Keratinocyte (primary cell): Measurements from ENCODE around the gene CFAP100. TPM values are rescaled to one million over a fixed set of nuclear protein-coding genes. Genes with fewer than 3 reads are reported as not detected.

Experiments used
- DNase-seq: peaks from one replicate; pipeline ENCODE4 v3.0.0-alpha.2; 2011; ENCODE audit warnings: low read depth, missing footprints, low spot score
- FAIRE-seq: peaks from 2 replicates; lab custom pipeline; 2011; peaks lifted over from hg19 to GRCh38; lab: Jason Lieb, UNC
- H2AFZ ChIP-seq: 2 replicates; pipeline ENCODE4 v1.6.0; 2012; ENCODE audit warnings: low read length, control low read depth, inconsistent platforms; ENCODE audit not compliant: control insufficient read depth
- H3K27ac ChIP-seq: 2 replicates; pipeline ENCODE4 v1.5.1; 2011; ENCODE audit warnings: low read length; ENCODE audit not compliant: control insufficient read depth, insufficient read depth
- H3K27me3 ChIP-seq: 3 replicates; pipeline ENCODE4 v1.6.0; 2011; ENCODE audit warnings: low read length; ENCODE audit not compliant: control insufficient read depth, insufficient read depth; ENCODE audit errors: extremely low read depth
- H3K36me3 ChIP-seq, 2 experiments: 2 replicates in 1 of 2; 3 replicates in 1 of 2; pipeline ENCODE4 v1.5.1; 2011; ENCODE audit warnings: low read length in 2 of 2, mild to moderate bottlenecking in 1 of 2; ENCODE audit not compliant: control insufficient read depth in 2 of 2, insufficient read depth in 2 of 2; ENCODE audit errors: extremely low read depth in 1 of 2
- H3K4me1 ChIP-seq: 3 replicates; pipeline ENCODE4 v1.5.1; 2011; ENCODE audit warnings: low read length; ENCODE audit not compliant: control insufficient read depth, insufficient read depth; ENCODE audit errors: extremely low read depth
- H3K4me2 ChIP-seq: 3 replicates; pipeline ENCODE4 v1.6.0; 2011; ENCODE audit warnings: low read depth, low read length; ENCODE audit not compliant: control insufficient read depth, insufficient read depth; ENCODE audit errors: extremely low read depth
- H3K4me3 ChIP-seq, 3 experiments: fragments of 200-600 bp in 1 of 3; sonication (generic) in 1 of 3; 2 replicates in 2 of 3; 3 replicates in 1 of 3; pipeline ENCODE4 v1.5.1; 2011 to 2016; ENCODE audit warnings: low read length in 3 of 3, mild to moderate bottlenecking in 3 of 3, control low read depth in 2 of 3, inconsistent platforms in 1 of 3, low read depth in 1 of 3, mixed read lengths in 1 of 3, mixed run types in 1 of 3, moderate library complexity in 1 of 3; ENCODE audit not compliant: control insufficient read depth in 2 of 3, insufficient read depth in 2 of 3; ENCODE audit errors: extremely low read depth in 1 of 3
- H3K79me2 ChIP-seq: 2 replicates; pipeline ENCODE4 v1.6.0; 2012; ENCODE audit warnings: low read length; ENCODE audit not compliant: control insufficient read depth, insufficient read depth
- H3K9ac ChIP-seq: 3 replicates; pipeline ENCODE4 v1.6.0; 2011; ENCODE audit warnings: low read length; ENCODE audit not compliant: control insufficient read depth, insufficient read depth; ENCODE audit errors: extremely low read depth
- H3K9me1 ChIP-seq: 3 replicates; pipeline ENCODE4 v1.6.0; 2011; ENCODE audit warnings: low read length; ENCODE audit not compliant: control insufficient read depth, insufficient read depth; ENCODE audit errors: extremely low read depth
- H3K9me3 ChIP-seq: 2 replicates; pipeline ENCODE4 v1.5.1; 2012; ENCODE audit warnings: low read depth, low read length; ENCODE audit not compliant: control insufficient read depth
- H4K20me1 ChIP-seq: 3 replicates; pipeline ENCODE4 v1.6.0; 2011; ENCODE audit warnings: low read length; ENCODE audit not compliant: control insufficient read depth, insufficient read depth; ENCODE audit errors: extremely low read depth
- EZH2 ChIP-seq: IDR thresholded peaks from one replicate; pipeline ENCODE4 v1.6.1; 2012; ENCODE audit warnings: inconsistent platforms, mild to moderate bottlenecking, low read length, moderate library complexity
- dilution Hi-C: fragments of 300-500 bp; cut with MboI; formaldehyde crosslinking; loops from one replicate; pipeline ENCODE4 v1.7.0; 2020; ENCODE audit warnings: low sequenced_read_pairs; ENCODE audit not compliant: extremely low pct_ligation_motif_present
- polyA plus RNA-seq, 5 experiments: library from polyadenylated mRNA; depleted of rRNA in 3 of 5; stranded (reverse) in 3 of 5; stranded (forward) in 1 of 5; unstranded in 1 of 5; fragments of >200 nt; gene quantifications; 1 replicate in 1 of 5; 2 replicates in 3 of 5; 3 replicates in 1 of 5; pipeline versions ENCODE4 v1.2.1 to v1.2.3, GENCODE V29; 2011 to 2012; ENCODE audit warnings: missing spikeins in 2 of 5, low read depth in 1 of 5, low replicate concordance in 1 of 5
- TF ChIP-seq, protein P1 (sequence below), 3 experiments: IDR thresholded peaks in 1 of 3; conservative IDR thresholded peaks in 1 of 3; optimal IDR thresholded peaks in 1 of 3; 2 replicates in 2 of 3; 3 replicates in 1 of 3; pipeline versions ENCODE3 to v1.5.1; 2011; ENCODE audit warnings: low read length in 3 of 3, mild to moderate bottlenecking in 3 of 3, moderate library complexity in 2 of 3, control low read depth in 1 of 3, inconsistent platforms in 1 of 3; ENCODE audit not compliant: insufficient read depth in 2 of 3; ENCODE audit errors: extremely low read depth in 1 of 3

The CFAP100 gene
- polyA plus RNA-seq, 1 donor (not counting 4 experiments of a cell fraction or from before 2014, with no cell fraction given) = not detected

DNA sequence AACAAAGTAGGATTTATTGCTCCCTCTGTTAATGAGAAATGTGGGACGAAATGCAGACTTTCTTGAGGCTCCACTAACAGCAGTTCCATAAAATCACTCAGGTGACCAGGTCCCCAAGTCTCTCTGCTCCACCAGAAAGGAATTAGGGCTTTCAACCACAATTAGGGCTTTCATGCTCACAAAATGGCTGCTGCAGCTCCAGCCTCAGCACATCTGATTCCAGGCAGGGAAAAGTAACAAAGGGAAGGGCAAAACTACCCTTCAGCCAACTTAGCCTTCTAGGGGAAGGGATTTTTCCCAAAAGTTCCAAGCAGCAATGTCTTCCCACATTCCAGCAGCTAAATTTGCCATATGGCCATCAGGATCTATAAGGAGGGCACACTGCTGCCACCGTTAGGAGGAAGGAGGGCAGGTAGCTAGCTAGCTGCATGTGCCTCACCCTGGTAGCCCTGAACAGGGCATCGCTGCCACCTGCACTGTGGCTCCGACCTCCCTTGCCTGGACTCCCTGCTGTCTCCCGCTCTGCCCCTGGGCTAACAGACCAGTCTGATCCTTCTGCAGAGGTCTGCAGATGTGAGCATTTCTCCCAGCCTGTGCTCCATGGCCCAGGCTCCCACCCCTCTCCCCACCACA, 12.8 kb downstream of the CFAP100 start:
- peaks cover 15% of the 10 kb centered on the region for H3K27me3 ChIP-seq
- H3K9ac ChIP-seq = no peak overlapping the region
- no peak for FAIRE-seq
- H3K27ac ChIP-seq = no peak overlapping the region
- no peaks in the 10 kb centered on the region for H3K36me3 ChIP-seq
- no peak for DNase-seq
- no peaks in the 10 kb centered on the region for H3K9me1 ChIP-seq
- no peaks in the 10 kb centered on the region for H3K4me1 ChIP-seq
- H3K9me3 ChIP-seq = no peaks in the 10 kb centered on the region
- H3K4me3 ChIP-seq = no peak overlapping the region
- dilution Hi-C loops = no loop called here
- H4K20me1 ChIP-seq = no peaks in the 10 kb centered on the region
- TF ChIP-seq EZH2 = no peak
- TF ChIP-seq, protein P1, sequence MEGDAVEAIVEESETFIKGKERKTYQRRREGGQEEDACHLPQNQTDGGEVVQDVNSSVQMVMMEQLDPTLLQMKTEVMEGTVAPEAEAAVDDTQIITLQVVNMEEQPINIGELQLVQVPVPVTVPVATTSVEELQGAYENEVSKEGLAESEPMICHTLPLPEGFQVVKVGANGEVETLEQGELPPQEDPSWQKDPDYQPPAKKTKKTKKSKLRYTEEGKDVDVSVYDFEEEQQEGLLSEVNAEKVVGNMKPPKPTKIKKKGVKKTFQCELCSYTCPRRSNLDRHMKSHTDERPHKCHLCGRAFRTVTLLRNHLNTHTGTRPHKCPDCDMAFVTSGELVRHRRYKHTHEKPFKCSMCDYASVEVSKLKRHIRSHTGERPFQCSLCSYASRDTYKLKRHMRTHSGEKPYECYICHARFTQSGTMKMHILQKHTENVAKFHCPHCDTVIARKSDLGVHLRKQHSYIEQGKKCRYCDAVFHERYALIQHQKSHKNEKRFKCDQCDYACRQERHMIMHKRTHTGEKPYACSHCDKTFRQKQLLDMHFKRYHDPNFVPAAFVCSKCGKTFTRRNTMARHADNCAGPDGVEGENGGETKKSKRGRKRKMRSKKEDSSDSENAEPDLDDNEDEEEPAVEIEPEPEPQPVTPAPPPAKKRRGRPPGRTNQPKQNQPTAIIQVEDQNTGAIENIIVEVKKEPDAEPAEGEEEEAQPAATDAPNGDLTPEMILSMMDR (optimal IDR thresholded peaks at IDR 0.05 in 1 of 3, IDR thresholded peaks at IDR 0.05 in 1 of 3, conservative IDR thresholded peaks at IDR 0.05 in 1 of 3; ENCODE audit: extremely low read depth in 1 of 3, insufficient read depth in 2 of 3, low read length in 3 of 3) = peak in 1 of 3 experiments; percentile 41
- H3K79me2 ChIP-seq = no peaks in the 10 kb centered on the region
- H3K4me2 ChIP-seq = no peak overlapping the region
- no peak overlapping the region for H2AFZ ChIP-seq

DNA sequence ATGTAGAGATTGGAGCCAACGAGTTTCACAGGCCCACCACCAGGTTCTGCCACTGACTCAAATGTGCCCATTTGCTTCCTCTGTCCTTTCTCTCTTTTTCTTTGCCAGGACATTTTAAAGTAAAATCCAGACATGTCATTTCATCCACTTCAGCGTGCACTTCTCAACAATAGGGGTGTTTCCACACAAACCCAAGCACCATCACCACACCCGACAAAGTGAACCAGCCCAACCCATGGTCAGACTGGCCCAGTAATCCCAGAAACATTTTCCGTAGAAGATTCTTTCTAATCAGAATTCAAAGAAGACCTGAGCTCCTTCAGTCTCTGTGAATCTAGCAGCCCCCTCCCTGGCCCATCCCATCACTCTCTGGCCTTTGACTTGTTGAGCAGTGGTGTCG, 13.4 kb downstream of the CFAP100 start:
- Histone ChIP-seq H4K20me1 (no peaks in the 10 kb centered on the region), H3K27ac (no peak overlapping the region), H3K79me2 (no peaks in the 10 kb centered on the region), H3K9ac (no peak overlapping the region), H3K4me1 (no peaks in the 10 kb centered on the region), H3K9me1 (no peaks in the 10 kb centered on the region), H3K27me3 (peaks cover 20% of the 10 kb centered on the region), H3K9me3 (no peaks in the 10 kb centered on the region), H3K36me3 (no peaks in the 10 kb centered on the region), H3K4me3 (no peak overlapping the region), H3K4me2 (no peak overlapping the region), H2AFZ (no peak overlapping the region)
- no peak for TF ChIP-seq EZH2
- TF ChIP-seq, protein P1 (optimal IDR thresholded peaks at IDR 0.05 in 1 of 3, IDR thresholded peaks at IDR 0.05 in 1 of 3, conservative IDR thresholded peaks at IDR 0.05 in 1 of 3; ENCODE audit: extremely low read depth in 1 of 3, insufficient read depth in 2 of 3, low read length in 3 of 3) = no peak
- no peak for FAIRE-seq
- dilution Hi-C loops = no loop called here
- DNase-seq = no peak
